Stimulated activated naive B cell treated with anti-CD40 and anti-IgM and Interleukin-4, amounts not matched to agents 10 μg/mL and 1 μg/mL and 100 μg/mL, for 72 hours (primary cell): ENCODE measurements around the gene ABL1.
A peak's percentile ranks its signal among the peaks of the same experiment; 100 is the strongest.

Experiments used
- ATAC-seq, 2 donors: fragments of 150-1000 bp; cut with Tn5 transposase; replicated peaks; 2 replicates each; pipeline ENCODE4 v1.10.0; 2021; ENCODE audit warnings: moderate library complexity in 1 of 2
- DNase-seq: peaks from one replicate; pipeline ENCODE4 v3.0.0; 2021
- H3K27ac Mint-ChIP-seq: one replicate; pipeline ENCODE4 v1.8.0; 2022; ENCODE audit warnings: mild to moderate bottlenecking, mixed read lengths
- H3K27me3 Mint-ChIP-seq, 2 donors: one replicate each; pipeline ENCODE4 v1.8.0; 2022; ENCODE audit warnings: mixed read lengths in 2 of 2
- H3K36me3 Mint-ChIP-seq, 2 donors: one replicate each; pipeline ENCODE4 v1.8.0; 2022; ENCODE audit warnings: mixed read lengths in 2 of 2, mild to moderate bottlenecking in 1 of 2
- H3K4me1 Mint-ChIP-seq, 2 donors: one replicate each; pipeline ENCODE4 v1.8.0; 2022; ENCODE audit warnings: mixed read lengths in 2 of 2, mild to moderate bottlenecking in 1 of 2
- H3K4me3 Mint-ChIP-seq, 2 donors: one replicate each; pipeline ENCODE4 v1.8.0; 2022; ENCODE audit warnings: mild to moderate bottlenecking in 2 of 2, mixed read lengths in 2 of 2, moderate library complexity in 1 of 2
- H3K9me3 Mint-ChIP-seq, 2 donors: one replicate each; pipeline ENCODE4 v1.8.0; 2022; ENCODE audit warnings: mixed read lengths in 2 of 2, mild to moderate bottlenecking in 1 of 2

ABL1 gene

GRCh38 chr9:130891688-130892476 lies 56.8 kb downstream of the ABL1 start:
- Mint-ChIP-seq H3K4me1 (peaks cover 6 to 7% of the 10 kb centered on the region in 2 donors), H3K9me3 (no peaks in the 10 kb centered on the region), H3K4me3 (no peak overlapping the region), H3K27me3 (no peaks in the 10 kb centered on the region), H3K27ac (no peak overlapping the region), H3K36me3 (peaks cover 2 to 28% of the 10 kb centered on the region in 2 donors)
- no peak for ATAC-seq
- DNase-seq, result no peak

DNA sequence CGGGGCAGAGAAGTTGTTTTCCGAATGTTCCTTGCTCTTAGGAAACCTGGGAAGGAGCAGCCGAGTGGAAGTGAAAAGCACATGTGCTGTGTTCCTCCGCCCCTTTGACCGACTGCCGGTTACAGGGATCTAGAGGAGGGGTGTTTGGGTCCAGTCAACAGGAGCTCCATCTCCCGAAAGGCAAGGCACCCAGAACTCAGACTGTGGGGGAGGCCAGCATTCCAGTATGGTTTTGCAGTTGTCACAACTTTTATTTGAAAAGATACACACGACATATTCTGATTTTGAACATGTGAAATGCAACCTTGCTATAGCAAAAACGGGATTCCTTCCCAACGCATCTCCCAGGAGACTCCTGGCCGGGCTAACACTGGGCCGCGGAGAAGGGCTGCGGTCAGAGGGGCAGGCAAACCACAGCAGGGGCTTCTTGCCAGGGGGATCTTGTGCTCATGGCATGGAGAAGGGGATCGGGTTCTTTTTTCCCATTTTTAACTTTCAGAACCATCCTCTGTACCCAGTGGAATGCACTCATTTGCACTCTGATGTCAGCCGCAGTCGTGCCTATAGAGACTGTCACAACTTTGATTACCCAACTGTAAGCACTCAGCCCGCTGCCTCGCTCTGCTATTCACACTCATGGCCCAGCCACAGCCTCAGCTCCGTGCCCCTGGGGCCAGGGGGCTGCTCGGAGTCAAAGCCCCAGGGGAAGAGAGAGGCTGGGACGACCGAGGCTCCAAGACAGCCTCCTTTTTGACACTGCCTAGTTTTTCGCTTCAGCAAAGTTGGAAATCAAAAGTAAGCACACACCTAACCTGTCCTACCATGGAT lies 57.6 kb downstream of the ABL1 start:
- no peak for ATAC-seq
- Mint-ChIP-seq H3K36me3 (peaks cover 0 to 20% of the 10 kb centered on the region in 2 donors), H3K27ac (no peak overlapping the region)

DNA sequence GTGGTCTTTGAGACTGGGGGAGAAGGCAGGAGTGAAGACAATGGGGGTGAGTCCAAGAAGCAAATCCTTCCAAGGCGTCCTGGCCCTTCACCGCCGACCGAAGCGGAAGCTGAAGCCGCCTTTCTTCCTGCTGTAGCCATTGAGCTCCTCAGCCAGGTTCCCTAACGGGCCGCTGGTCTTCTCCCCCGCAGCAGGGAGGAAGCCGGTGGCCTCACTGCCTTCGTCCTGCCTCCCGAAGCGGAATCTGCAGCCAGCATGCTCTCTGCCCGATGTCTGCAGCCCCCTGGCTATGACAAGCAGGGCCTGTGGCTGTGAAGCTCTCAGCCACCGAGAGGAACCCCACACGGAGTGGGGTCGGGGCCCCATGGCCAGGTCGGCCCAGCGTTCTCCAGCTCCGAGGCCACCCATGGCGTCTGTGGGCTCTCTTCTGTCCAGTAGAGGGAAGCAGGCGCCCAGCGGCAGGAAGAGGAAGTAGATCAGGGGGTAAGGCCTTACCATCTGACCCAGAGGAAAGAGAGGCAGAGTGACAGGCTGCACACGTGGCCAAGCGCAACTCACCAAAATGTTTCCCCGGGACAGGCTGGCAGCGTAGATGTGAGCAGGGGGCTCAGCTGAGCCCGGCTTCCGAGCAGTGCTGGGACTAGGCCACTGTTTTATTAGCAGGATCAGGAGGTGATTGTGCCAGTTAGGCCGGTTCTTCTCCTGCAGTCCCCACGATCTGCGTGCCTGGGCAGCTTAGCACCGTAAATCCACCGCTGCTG lies 58.5 kb downstream of the ABL1 start:
- DNase-seq (no peak), ATAC-seq (peak; percentile 71 to 82)
- Mint-ChIP-seq H3K27me3 (no peaks in the 10 kb centered on the region), H3K4me1 (peaks cover 6 to 7% of the 10 kb centered on the region in 2 donors), H3K4me3 (peak overlapping the region in 1 of 2 donors; percentile 50), H3K9me3 (no peaks in the 10 kb centered on the region), H3K36me3 (peaks cover 0 to 14% of the 10 kb centered on the region in 2 donors), H3K27ac (peak overlapping the region; percentile 85)

More for the DNA sequence above, 57.6 kb downstream of the ABL1 start:
- Mint-ChIP-seq H3K9me3 (no peaks in the 10 kb centered on the region), H3K4me1 (peaks cover 6 to 7% of the 10 kb centered on the region in 2 donors), H3K27me3 (no peaks in the 10 kb centered on the region), H3K4me3 (peak overlapping the region in 1 of 2 donors; percentile 14)
- no peak for DNase-seq

DNA sequence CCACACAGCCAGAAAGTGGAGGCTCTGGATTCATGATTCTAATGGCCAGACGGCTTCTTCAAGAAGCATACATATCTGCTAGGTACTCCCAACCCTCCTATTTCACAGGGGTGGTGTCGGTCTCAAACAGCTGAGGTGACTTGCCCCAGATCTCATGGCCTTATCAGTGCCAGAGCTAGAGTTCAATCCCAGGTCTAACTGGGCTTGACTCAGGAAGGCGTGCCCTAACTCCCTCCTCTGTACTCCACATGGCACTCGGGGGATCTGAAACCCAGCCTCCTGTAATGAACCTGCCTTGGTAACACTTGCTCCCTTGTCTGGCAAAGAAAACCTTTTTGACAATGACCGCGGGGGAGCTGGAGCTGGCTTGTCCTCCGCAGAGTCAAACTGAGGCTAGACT lies 59.5 kb downstream of the ABL1 start:
- peaks cover 0 to under 1% of the 10 kb centered on the region in 2 donors for H3K27me3 Mint-ChIP-seq
- ATAC-seq (no peak), DNase-seq (no peak)
- peaks cover 0 to 10% of the 10 kb centered on the region in 2 donors for H3K36me3 Mint-ChIP-seq
- peak overlapping the region; percentile 31 for H3K27ac Mint-ChIP-seq
- peaks cover 6 to 7% of the 10 kb centered on the region in 2 donors for H3K4me1 Mint-ChIP-seq
- H3K9me3 Mint-ChIP-seq, result no peaks in the 10 kb centered on the region
- no peak overlapping the region for H3K4me3 Mint-ChIP-seq

GRCh38 chr9:130895038-130895437 lies 60.0 kb downstream of the ABL1 start:
- peaks cover 0 to 10% of the 10 kb centered on the region in 2 donors for H3K36me3 Mint-ChIP-seq
- DNase-seq, result no peak
- no peak for ATAC-seq
- H3K4me1 Mint-ChIP-seq, result peaks cover 6 to 7% of the 10 kb centered on the region in 2 donors
- no peak overlapping the region for H3K27ac Mint-ChIP-seq
- H3K9me3 Mint-ChIP-seq, result no peaks in the 10 kb centered on the region
- H3K4me3 Mint-ChIP-seq, result no peak overlapping the region
- peaks cover 0 to 5% of the 10 kb centered on the region in 2 donors for H3K27me3 Mint-ChIP-seq

- peaks cover 0 to 10% of the 10 kb centered on the region in 2 donors for H3K36me3 Mint-ChIP-seq
- H3K27ac Mint-ChIP-seq, result no peak overlapping the region
- H3K27me3 Mint-ChIP-seq, result peaks cover 5 to 9% of the 10 kb centered on the region in 2 donors
- ATAC-seq, result no peak
- DNase-seq, result no peak
- H3K9me3 Mint-ChIP-seq, result no peaks in the 10 kb centered on the region
- H3K4me3 Mint-ChIP-seq, result no peak overlapping the region
- H3K4me1 Mint-ChIP-seq, result peaks cover 6 to 7% of the 10 kb centered on the region in 2 donors
Observed at GRCh38 chr9:130895481-130896232, 60.6 kb downstream of the ABL1 start.

DNA sequence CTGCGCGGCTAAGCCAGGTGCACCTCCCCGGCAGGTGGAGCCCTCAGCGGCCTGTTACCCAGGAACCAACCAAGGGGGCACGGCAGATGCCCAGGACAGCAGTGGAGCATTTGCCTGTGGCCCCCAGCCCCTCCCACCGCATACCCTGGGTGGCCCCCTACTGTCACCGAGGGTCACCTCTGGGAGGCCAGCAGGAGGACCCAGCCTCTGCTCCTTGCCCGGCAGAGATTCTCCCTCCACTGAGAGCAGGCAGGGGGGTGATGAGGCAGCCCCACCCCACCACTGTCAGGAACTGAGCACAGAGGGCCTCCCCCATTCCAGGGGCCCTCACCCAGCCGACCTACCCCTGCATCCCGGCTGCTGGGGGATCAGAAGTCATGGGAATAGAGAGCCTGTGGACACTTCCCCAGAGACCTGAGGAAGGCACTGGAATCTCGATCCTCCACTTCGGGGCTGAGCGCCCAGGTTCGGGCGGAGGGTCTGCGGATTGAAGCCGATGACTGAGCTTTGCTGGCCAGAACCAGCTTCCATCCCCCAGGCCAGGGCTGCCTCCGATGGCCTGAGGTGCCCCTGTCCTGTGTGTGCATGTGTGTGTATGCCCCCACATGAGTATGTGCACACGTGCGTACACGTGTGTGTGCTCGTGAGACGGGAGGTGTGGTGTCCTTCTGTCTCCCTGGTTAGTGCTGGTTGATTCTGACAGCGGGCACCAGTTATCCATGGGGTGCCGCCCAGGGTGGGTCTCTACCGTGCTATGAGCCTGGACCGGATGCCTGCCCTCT lies 61.4 kb downstream of the ABL1 start, which contains the start of gene QRFP:
QRFP (minus strand) TSS at position 580 of the 782 bp plus-strand sequence. CDS start 2,974 bp downstream, outside the sequence.
- ATAC-seq (no peak), DNase-seq (no peak)
- Mint-ChIP-seq H3K4me3 (no peak within 1 kb of the TSS), H3K36me3 (peaks cover 0 to 10% of the 10 kb centered on the region in 2 donors), H3K4me1 (peaks cover 6 to 7% of the 10 kb centered on the region in 2 donors), H3K9me3 (no peaks in the 10 kb centered on the region), H3K27ac (no peak within 1 kb of the TSS), H3K27me3 (peaks cover 11 to 13% of the 10 kb centered on the region in 2 donors)

GRCh38 chr9:130897105-130897751 lies 62.2 kb downstream of the ABL1 start:
- H3K9me3 Mint-ChIP-seq, result no peaks in the 10 kb centered on the region
- peaks cover 0 to 7% of the 10 kb centered on the region in 2 donors for H3K36me3 Mint-ChIP-seq
- peaks cover 11 to 13% of the 10 kb centered on the region in 2 donors for H3K27me3 Mint-ChIP-seq
- peaks cover 6 to 7% of the 10 kb centered on the region in 2 donors for H3K4me1 Mint-ChIP-seq
- H3K4me3 Mint-ChIP-seq, result no peak overlapping the region
- H3K27ac Mint-ChIP-seq, result no peak overlapping the region
- ATAC-seq (no peak), DNase-seq (no peak)

- peaks cover 11 to 13% of the 10 kb centered on the region in 2 donors for H3K27me3 Mint-ChIP-seq
- no peaks in the 10 kb centered on the region for H3K9me3 Mint-ChIP-seq
- no peak for ATAC-seq
- H3K36me3 Mint-ChIP-seq, result peaks cover 0 to 6% of the 10 kb centered on the region in 2 donors
- no peak overlapping the region for H3K4me3 Mint-ChIP-seq
- no peak for DNase-seq
- H3K27ac Mint-ChIP-seq, result no peak overlapping the region
- peaks cover 5 to 6% of the 10 kb centered on the region in 2 donors for H3K4me1 Mint-ChIP-seq
Observed at GRCh38 chr9:130897848-130898551, 62.9 kb downstream of the ABL1 start.

DNA sequence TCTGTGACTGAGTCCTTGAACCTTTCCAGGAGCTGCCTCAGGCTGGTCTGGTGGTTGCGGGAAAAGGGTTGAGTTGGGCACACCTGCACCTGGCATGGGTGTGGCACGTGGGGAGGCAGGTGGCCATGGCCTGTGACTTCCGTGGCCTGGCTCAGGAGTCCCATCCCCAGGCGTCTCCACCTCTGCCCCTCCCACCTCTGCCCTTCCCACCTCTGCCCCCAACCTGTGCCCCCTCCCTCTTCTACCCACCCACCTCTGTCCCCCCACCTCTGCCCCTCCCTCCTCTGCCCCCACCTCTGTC lies 63.4 kb downstream of the ABL1 start:
- peaks cover 3 to 4% of the 10 kb centered on the region in 2 donors for H3K4me1 Mint-ChIP-seq
- no peak for ATAC-seq
- H3K4me3 Mint-ChIP-seq, result no peak overlapping the region
- H3K36me3 Mint-ChIP-seq, result peaks cover 0 to 2% of the 10 kb centered on the region in 2 donors
- no peak overlapping the region for H3K27ac Mint-ChIP-seq
- H3K27me3 Mint-ChIP-seq, result peaks cover 13% of the 10 kb centered on the region in 2 donors
- no peak for DNase-seq
- no peaks in the 10 kb centered on the region for H3K9me3 Mint-ChIP-seq

- DNase-seq, result no peak
- Mint-ChIP-seq H3K4me3 (no peak overlapping the region), H3K27me3 (peaks cover 13 to 16% of the 10 kb centered on the region in 2 donors), H3K4me1 (no peaks in the 10 kb centered on the region), H3K9me3 (no peaks in the 10 kb centered on the region), H3K27ac (no peak overlapping the region), H3K36me3 (no peaks in the 10 kb centered on the region)
- ATAC-seq, result no peak
Observed at GRCh38 chr9:130899051-130899748, 64.1 kb downstream of the ABL1 start.
